Stomach (tissue), 9 donors: ENCODE data around the gene SENP2. TPM values are rescaled to one million over a fixed set of nuclear protein-coding genes. Genes with fewer than 3 reads are reported as not detected.
"Not testable (repeated sequence)": the region's sequence is repeated elsewhere in the genome, so short reads cannot be mapped to it uniquely, and the experiment has no call there.

Experiments used
- DNase-seq, 2 donors: peaks; one replicate each; pipeline versions ENCODE4 v3.0.0 to v3.0.0-alpha.2; 2013 to 2019
- H3K27ac ChIP-seq, 5 donors: fragments of 200-600 bp in 4 of 5; sonication (generic) in 4 of 5; one replicate each; pipeline ENCODE4 v1.5.1; 2013 to 2019; ENCODE audit warnings: mild to moderate bottlenecking in 1 of 5, moderate library complexity in 1 of 5
- H3K27me3 ChIP-seq, 3 donors: fragments of 200-600 bp; sonication (generic); one replicate each; pipeline ENCODE4 v1.5.1; 2017 to 2019; ENCODE audit warnings: mixed run types in 1 of 3
- H3K36me3 ChIP-seq, 4 donors: fragments of 200-600 bp; sonication (generic); 1 replicate in 3 of 4; 2 replicates in 1 of 4; pipeline ENCODE4 v1.5.1; 2016 to 2019
- H3K4me1 ChIP-seq, 4 donors: fragments of 200-600 bp; sonication (generic); one replicate each; pipeline ENCODE4 v1.5.1; 2016 to 2019
- H3K4me3 ChIP-seq, 4 donors: fragments of 200-600 bp; sonication (generic) in 3 of 4; one replicate each; pipeline ENCODE4 v1.5.1; 2016 to 2019; ENCODE audit warnings: mild to moderate bottlenecking in 1 of 4
- H3K9me3 ChIP-seq, 4 donors: fragments of 200-600 bp; sonication (generic); one replicate each; pipeline ENCODE4 v1.5.1; 2016 to 2019
- EP300 ChIP-seq: sonication (generic); formaldehyde crosslinking; IDR thresholded peaks from one replicate; pipeline ENCODE4 v1.6.1; 2017; ENCODE audit warnings: antibody characterized with exemption
- POLR2A ChIP-seq, 4 donors: fragments of 450-650 bp; IDR thresholded peaks; one replicate each; pipeline ENCODE4 v1.6.1; 2016; ENCODE audit warnings: antibody characterized with exemption in 4 of 4, control low read depth in 2 of 4, mild to moderate bottlenecking in 1 of 4, moderate library complexity in 1 of 4
- POLR2AphosphoS5 ChIP-seq, 3 donors: sonication (generic); formaldehyde crosslinking; IDR thresholded peaks; one replicate each; pipeline ENCODE4 v1.6.1; 2016; ENCODE audit warnings: antibody characterized with exemption in 3 of 3
- WGBS, 5 donors: extraction: QIAGEN DNeasy Blood & Tissue Kit in 3 of 5; methylation state at CpG; one replicate each; pipeline versions ENCODE4 v1.1.5 to v1.1.7; 2013 to 2018; 5-methylcytosine and 5-hydroxymethylcytosine counted together
- intact Hi-C: fragments of 100-400 bp; cut with DNase I; formaldehyde crosslinking; loops from one replicate; pipeline ENCODE4 v1.15.1; 2023; ENCODE audit warnings: low total_unique reads
- polyA plus RNA-seq, 3 donors: library from polyadenylated mRNA; stranded (reverse); fragments of 200-250 nt; gene quantifications; one replicate each; pipeline ENCODE4 v1.2.3, GENCODE V29; 2013
- total RNA-seq, 5 donors: library from RNA; depleted of rRNA; stranded (reverse); fragments of >200 nt; gene quantifications; one replicate each; pipeline versions ENCODE4 v1.1.0 to v1.2.3, GENCODE V29; 2014 to 2016
- TF ChIP-seq, protein P1 (sequence below), 7 experiments: fragments of 450-650 bp in 4 of 7; fragments of 200-600 bp in 3 of 7; sonication (generic) in 3 of 7; IDR thresholded peaks; one replicate each; pipeline ENCODE4 v1.5.1; 2016 to 2019; ENCODE audit warnings: antibody characterized with exemption in 7 of 7, control low read depth in 2 of 7, mild to moderate bottlenecking in 1 of 7
- donor health status: healthy with polysubstance abuse.
- donor health status: Bipolar disorder and iron deficiency.
- donor health status: healthy.

SENP2 gene
- total and polyA plus RNA-seq, 8 donors: 2.3 to 146 (median 16.5) TPM

- peak overlapping the region in 4 of 5 donors; percentile 20 to 67 (median 47) for H3K27ac ChIP-seq
- no peaks in the 10 kb centered on the region for H3K36me3 ChIP-seq
- H3K9me3 ChIP-seq: no peaks in the 10 kb centered on the region
- intact Hi-C loops: no loop called here
- TF ChIP-seq POLR2A (IDR thresholded peaks at IDR 0.05) (no peak), POLR2AphosphoS5 (IDR thresholded peaks at IDR 0.05) (no peak), EP300 (no peak)
- TF ChIP-seq, protein P1, sequence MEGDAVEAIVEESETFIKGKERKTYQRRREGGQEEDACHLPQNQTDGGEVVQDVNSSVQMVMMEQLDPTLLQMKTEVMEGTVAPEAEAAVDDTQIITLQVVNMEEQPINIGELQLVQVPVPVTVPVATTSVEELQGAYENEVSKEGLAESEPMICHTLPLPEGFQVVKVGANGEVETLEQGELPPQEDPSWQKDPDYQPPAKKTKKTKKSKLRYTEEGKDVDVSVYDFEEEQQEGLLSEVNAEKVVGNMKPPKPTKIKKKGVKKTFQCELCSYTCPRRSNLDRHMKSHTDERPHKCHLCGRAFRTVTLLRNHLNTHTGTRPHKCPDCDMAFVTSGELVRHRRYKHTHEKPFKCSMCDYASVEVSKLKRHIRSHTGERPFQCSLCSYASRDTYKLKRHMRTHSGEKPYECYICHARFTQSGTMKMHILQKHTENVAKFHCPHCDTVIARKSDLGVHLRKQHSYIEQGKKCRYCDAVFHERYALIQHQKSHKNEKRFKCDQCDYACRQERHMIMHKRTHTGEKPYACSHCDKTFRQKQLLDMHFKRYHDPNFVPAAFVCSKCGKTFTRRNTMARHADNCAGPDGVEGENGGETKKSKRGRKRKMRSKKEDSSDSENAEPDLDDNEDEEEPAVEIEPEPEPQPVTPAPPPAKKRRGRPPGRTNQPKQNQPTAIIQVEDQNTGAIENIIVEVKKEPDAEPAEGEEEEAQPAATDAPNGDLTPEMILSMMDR (IDR thresholded peaks at IDR 0.05): no peak
- H3K4me1 ChIP-seq: peaks cover under 1 to 20% (median 6%) of the 10 kb centered on the region in 4 donors
- no peak overlapping the region for H3K4me3 ChIP-seq
- H3K27me3 ChIP-seq: peaks cover 0 to 20% (median 0%) of the 10 kb centered on the region in 3 donors
- peak; percentile 46 to 60 for DNase-seq
- WGBS, 5 donors: 48 to 65% (median 53%) methylated on average over 8 of the region's 8 CpGs
Observed at GRCh38 chr3:185561374-185561943, 24.6 kb upstream of the SENP2 start.

- no peaks in the 10 kb centered on the region for H3K9me3 ChIP-seq
- WGBS, 5 donors: 45 to 57% (median 46%) methylated on average over 5 of the region's 5 CpGs
- H3K4me1 ChIP-seq: peaks cover 0 to 16% (median 5%) of the 10 kb centered on the region in 4 donors
- peak overlapping the region in 2 of 5 donors; percentile 44 to 50 for H3K27ac ChIP-seq
- no peaks in the 10 kb centered on the region for H3K36me3 ChIP-seq
- H3K4me3 ChIP-seq: no peak overlapping the region
- intact Hi-C loops: no loop called here
- TF ChIP-seq, protein P1 (IDR thresholded peaks at IDR 0.05): no peak
- TF ChIP-seq POLR2AphosphoS5 (IDR thresholded peaks at IDR 0.05) (no peak), EP300 (no peak)
- peaks cover 0 to 20% (median 0%) of the 10 kb centered on the region in 3 donors for H3K27me3 ChIP-seq
- DNase-seq: peak in 1 of 2 donors; percentile 53
Observed at GRCh38 chr3:185561958-185562357, 24.1 kb upstream of the SENP2 start.

GRCh38 chr3:185572183-185572582 lies 13.9 kb upstream of the SENP2 start:
- peaks cover 0 to 9% (median 0%) of the 10 kb centered on the region in 4 donors for H3K4me1 ChIP-seq
- peaks cover 0 to 18% (median 0%) of the 10 kb centered on the region in 4 donors for H3K9me3 ChIP-seq
- peaks cover 0 to 3% (median 0%) of the 10 kb centered on the region in 3 donors for H3K27me3 ChIP-seq
- DNase-seq: no peak
- TF ChIP-seq EP300: no peak
- TF ChIP-seq, protein P1 (IDR thresholded peaks at IDR 0.05): no peak
- no peak for TF ChIP-seq POLR2AphosphoS5 (IDR thresholded peaks at IDR 0.05)
- TF ChIP-seq POLR2A (IDR thresholded peaks at IDR 0.05): no peak
- H3K27ac ChIP-seq: no peak overlapping the region
- intact Hi-C loops: no loop called here
- 81 to 86% (median 84%) methylated on average over 5 of the region's 5 CpGs for WGBS, 5 donors
- no peaks in the 10 kb centered on the region for H3K36me3 ChIP-seq
- no peak overlapping the region for H3K4me3 ChIP-seq

GRCh38 chr3:185575108-185575869 lies 10.8 kb upstream of the SENP2 start:
- not testable (repeated sequence) for H3K27ac ChIP-seq
- DNase-seq: peak in 1 of 2 donors; percentile 87

More at GRCh38 chr3:185575108-185575869, 10.8 kb upstream of the SENP2 start:
- H3K27me3 ChIP-seq, H3K36me3 ChIP-seq, H3K4me1 ChIP-seq, H3K4me3 ChIP-seq, intact Hi-C loops: not testable (repeated sequence)
- TF ChIP-seq, protein P1 (IDR thresholded peaks at IDR 0.05): peak in 5 of 7 experiments; percentile 40 to 80 (median 48)
- peaks cover 0 to 13% (median 0%) of the 10 kb centered on the region in 4 donors for H3K9me3 ChIP-seq
- WGBS, 5 donors: 20 to 25% (median 24%) methylated on average over 17 of the region's 17 CpGs
